Vagina (tissue), 2 donors: Measurements from ENCODE around the gene LRWD1.

ENCODE experiments used
- CTCF ChIP-seq, 3 experiments: fragments of 450-650 bp in 2 of 3; fragments of 200-600 bp in 1 of 3; sonication (generic) in 1 of 3; IDR thresholded peaks; one replicate each; pipeline ENCODE4 v1.5.1; 2017 to 2019; ENCODE audit warnings: antibody characterized with exemption in 3 of 3, mild to moderate bottlenecking in 2 of 3, moderate library complexity in 2 of 3
- POLR2A ChIP-seq, 2 donors: fragments of 450-650 bp; IDR thresholded peaks; one replicate each; pipeline ENCODE4 v1.6.1; 2017; ENCODE audit warnings: antibody characterized with exemption in 2 of 2, mild to moderate bottlenecking in 2 of 2, moderate library complexity in 2 of 2

GRCh38 chr7:102451371-102452054, 13.3 kb upstream of the LRWD1 start:
- no peak for TF ChIP-seq CTCF (IDR thresholded peaks at IDR 0.05)
- no peak for TF ChIP-seq POLR2A (IDR thresholded peaks at IDR 0.05)
